NOMO-1 (cell line): ENCODE measurements around the gene SKAP2.

Experiments used
- DNase-seq, 2 experiments: peaks; one replicate each; lab custom pipeline; 2025; ENCODE audit not compliant: unreplicated experiment in 2 of 2; lab: John Stamatoyannopoulos, UW

SKAP2 gene

DNA sequence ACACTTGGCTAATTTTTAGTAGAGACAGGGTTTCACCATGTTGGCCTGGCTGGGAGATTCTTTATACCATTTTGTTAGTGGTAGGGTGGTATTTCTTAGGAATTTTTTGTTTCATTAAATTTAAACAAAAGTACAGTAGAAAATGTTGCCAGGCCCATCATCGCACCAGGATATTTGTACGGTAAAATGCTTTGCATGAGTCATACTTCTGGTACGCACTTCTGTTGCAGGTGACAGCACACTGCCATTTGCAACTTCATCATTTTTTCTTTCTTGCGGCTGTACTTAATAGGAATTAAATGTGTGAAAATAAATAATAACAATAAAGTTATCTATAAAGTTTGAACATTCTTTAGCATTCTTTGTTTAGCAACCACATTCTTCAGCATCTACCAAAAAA, 195.6 kb downstream of the SKAP2 start:
- DNase-seq, result no peak

DNA sequence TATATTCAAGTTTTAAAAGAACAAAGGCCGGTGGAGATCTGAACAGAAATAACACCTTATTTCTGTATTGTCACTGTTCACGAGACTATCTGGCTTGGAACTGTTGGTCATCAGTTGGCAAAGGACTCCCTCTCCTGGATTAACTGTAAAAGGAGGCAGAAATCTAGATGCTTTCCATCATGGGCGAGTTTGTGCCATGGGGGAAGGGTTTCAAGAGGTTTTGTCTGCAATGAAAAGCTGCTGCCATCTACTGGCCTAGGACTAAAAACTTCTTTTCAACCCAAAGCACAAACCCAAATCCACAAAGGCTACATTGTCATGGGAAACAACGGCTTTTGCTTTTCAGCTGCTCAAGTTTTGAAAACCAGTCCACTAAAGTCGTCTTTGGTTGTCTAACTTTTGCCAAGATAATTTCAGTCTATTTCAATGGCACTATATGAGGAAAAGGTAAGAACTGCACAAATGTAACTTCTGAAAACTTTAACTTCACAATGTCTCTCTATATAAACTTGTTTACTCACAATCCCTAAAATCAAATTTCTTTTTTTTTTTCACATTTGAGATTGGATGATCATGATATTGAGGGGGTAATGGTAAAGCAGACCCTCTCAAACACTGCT, 196.8 kb downstream of the SKAP2 start:
- DNase-seq, result peak; percentile 66 to 95

DNA sequence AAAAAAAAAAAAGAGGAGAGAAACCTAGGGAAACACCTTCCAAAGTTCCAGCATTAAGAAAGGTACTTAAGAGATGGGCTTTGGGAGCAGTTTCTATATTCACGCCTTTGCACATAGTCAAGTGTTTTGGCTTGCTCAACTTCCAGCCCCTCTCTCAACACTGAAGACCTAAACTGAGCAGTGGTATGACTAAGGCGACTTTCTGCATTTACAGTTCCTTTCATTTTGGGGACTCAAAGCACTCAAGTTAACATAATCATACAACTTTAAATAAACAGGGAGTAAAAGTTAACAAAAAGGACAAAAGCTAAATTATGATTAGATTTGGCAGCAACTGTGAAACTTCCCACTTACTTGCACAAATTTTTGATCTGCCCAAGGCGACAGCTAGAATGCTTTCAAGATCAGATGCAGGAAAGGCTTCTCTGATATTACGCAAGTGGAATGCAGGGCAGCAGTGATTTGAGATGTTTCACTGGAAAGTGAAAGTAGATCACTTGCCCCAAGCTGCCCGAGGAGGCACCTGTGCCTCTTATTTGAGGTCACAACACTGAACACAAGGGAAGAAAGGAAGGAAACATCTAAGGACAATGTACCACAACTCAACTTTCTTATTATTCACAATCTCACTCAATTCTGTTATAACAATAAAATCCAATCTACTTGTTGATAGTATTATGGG, 199.5 kb downstream of the SKAP2 start:
- DNase-seq, result peak in 1 of 2 experiments; percentile 61

DNA sequence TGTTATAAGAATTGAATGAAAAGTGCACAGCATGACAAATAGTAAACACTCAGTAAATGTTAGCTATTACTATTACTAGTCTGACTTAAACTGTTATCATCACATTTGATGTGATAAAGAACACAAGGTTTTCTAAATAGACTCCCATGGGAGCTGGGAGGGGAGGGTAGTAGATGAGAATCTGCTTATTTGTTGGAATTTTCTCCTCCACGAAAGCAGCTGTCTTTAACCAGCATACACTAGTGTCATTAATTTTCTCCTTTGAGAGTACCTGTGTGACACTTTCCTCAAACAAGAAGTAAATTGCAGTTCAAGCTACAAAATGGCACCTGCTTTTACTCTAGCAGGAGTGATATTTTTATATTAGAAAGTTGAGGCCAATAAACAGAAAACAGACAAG, 200.1 kb downstream of the SKAP2 start:
- no peak for DNase-seq

DNA sequence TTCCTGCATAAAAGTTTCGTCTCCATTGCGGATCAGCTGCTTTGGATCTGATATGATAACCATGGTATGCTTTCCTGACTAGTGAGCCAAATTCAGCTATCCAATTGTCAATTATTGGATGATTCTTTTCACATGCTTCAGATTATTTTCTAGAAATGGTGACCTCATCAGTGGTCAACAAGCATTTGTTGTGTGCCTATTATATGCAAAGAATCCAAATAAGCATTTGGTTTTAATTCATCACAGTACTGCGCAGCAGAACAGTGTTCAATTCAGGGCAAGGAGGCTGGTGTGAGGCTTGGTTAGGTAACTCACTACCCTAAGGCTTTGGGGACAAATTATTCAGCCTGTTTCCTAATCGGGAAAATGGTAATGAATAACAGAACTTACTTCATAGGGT, 200.5 kb downstream of the SKAP2 start:
- no peak for DNase-seq

DNA sequence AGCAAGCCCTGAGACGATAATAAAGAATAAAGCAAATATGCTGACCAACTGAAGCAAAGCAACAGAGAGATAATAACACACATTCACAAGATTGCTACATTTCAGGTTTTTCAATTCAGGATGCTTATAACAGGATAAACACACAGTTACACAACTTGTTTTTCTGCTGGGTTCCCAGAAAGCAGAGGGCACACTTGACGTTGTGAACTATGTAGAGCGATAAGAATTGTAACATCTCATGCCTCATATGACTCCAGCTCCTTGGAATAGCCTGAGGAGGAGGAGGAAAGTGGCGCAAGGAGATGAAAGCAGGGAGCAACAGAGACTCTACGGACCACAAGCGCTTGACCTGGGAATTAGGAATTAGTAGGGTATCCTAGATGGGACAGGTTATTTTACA, 201.7 kb downstream of the SKAP2 start:
- no peak for DNase-seq

DNA sequence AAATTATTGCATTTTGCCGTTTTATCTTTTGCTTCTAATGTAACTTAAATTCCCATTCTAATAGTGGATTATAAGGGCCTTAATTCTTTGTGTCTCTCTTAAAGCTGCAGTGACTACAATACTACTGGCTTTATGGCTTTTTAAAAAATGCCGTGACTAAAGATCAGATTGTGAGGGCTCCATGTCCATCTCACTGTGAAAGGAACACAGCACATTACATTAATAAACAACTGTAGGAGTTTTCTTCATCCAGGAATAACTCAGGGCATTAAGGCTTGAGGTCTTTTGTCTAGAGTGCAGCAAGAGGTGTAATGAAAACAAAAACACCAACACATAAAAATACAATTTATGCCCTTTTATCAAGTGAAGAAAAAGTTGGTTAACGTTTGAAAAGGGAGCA, 205.3 kb downstream of the SKAP2 start:
- DNase-seq, result no peak

DNA sequence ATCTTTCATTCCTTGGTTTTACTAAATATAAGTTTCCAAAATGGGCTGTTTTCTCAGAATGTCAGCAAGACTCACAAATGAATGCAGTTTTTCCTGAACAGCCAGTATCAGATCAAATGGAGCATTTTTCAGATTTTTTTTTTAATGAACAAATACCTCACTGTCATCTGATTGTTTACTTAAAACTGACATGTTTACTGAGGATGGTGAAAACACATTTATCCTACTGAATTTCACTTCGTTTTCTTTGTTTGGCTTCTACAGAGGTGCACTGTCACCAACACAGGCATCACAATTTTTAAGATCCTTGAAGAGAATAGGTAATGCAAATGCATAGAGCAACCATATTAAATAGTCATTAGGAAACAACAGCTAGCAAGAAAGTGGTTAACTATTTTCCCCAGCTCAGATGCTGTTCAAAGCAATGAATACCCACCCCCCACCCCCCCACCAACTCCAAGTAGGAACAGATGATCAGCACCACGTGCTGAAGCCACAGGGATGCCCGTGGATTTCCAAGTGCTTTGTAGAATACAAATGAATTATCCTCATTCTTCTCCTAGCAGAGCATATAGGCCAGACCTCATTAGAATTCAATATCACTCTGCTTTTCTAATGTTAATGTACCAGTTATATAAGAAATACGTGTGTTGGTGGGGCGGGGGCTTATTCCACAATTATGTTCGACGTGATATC, 205.9 kb downstream of the SKAP2 start:
- no peak for DNase-seq

DNA sequence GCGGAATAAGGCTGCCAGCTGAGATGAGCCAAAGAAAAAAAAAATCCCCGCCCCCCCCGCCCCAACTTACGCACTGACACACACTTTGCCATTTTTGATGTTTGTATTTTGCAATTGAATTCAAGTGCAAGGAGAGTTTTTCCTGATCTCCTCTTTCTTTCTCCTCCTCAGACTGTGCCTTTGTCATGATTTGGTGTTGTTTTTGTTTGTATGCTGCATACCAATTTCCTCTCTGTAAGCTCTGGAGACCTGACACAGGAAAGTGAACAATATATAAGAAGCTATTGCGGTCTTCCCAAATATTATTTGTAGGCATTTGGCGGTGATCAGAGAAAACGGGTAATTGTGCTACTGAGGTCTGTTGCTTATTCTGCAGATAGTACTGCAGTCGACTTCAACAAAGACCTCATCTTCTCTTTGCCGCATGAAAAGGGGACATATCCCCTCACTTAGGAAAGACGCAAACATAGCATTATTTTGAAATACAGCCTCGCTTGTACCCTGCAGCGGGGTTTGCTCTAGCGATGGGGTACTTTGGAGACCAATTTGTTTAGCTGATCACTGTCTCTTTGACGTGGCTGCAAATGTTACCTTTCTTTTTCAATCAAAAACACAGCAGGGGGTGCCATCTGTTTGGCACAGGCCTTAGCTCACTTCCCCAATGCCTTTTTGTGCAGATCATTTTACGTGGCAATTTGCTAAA, 206.6 kb downstream of the SKAP2 start:
- no peak for DNase-seq

DNA sequence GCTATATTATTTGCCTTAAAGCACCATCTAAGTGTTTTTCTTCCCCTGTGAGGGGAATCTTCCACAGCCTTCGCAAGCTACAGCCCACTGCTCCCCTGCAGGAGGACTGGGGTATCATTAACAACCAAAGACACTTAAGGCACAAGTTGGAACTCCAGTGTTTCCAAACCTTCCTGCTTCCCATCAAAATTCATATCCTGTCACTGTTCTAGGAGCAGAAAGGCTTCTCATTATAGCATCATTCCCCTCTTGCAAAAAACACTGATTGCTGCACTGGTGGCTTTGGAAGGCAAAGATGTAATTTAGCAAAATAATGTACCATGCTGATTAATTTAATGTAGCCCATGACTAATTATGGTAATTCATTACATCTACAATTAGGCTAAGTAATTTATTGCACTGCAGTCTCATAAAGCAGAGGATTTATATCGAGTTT, 207.2 kb downstream of the SKAP2 start:
- DNase-seq, result no peak

DNA sequence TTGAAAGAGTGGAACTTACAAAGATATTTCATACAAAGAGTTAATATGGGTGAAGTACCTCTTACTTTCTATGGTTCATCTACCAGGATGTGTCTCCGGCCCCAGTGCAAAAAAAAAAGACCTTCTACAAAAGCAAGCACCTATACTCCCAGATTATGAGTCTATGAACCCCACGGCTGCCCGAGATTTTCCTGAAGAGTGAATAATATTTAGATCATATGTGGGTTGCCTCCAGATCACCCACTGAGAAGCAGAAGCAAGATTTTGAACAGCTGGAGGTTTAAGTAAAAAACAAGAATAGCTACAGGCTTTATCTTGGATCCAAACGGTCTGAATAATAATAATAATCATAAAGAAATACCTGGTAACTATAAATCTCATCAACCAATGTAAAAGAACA, 207.7 kb downstream of the SKAP2 start:
- no peak for DNase-seq

DNA sequence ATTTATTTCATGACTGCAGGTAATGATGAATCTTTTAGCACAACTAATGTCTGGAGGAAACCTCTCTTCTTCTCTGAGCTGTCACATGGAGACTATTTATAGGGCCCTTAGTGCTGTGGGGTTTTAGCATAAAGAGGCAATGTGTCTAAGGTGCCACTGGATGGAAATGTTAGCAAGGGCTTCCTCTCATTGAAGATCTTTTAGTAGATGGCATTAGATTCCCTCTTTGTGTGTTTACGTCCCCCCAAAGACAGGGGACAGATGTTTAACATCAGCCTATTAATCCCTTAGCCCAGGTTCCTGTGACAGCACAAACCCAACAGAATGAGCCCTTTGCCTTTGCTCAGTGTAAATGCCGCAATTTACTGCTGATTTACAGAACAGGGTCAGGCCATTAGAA, 208.6 kb downstream of the SKAP2 start:
- no peak for DNase-seq

DNA sequence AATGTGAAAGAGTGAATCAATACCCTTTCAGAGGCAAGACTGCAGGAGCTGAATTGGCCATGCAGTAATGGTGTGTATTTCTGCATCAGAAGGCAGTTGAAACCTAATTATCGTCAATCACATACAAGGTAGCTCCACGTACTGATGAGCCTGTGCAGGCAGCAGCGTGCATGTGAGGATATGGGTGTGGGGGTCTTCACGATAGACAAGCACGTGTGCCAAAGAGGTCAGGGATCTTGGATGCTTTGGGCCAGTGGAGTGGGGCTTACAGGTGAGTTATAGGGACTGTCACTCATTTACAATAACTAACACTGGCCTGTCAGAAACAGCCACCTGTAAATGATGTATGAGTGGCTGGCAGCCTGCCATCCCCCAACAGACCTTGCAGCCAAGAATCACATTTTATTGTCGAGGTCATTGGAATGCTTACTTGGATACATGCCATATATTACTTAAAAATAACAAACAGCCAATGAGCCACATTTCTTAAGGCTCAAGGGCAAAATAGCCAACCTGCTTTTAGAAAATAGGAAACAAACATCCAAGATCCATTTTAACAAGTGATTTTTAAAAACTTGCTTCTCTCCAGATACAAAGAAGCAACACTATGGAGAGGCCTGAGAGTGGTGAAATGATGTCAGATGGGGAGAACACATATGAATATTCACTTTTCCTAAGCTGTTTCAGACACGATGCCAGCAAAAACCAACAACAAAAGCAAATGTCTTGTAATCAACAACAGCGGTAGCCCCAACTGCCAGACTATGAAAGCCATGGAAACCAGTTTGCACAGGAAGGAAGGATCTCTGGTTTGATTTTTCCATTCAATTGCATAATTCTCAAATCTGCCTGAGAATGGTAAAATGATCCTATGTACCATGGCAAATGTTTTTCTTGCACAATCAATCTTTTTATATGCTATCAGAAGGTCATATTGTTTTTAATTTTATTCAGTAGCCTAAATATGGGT, 210.7 kb downstream of the SKAP2 start:
- DNase-seq, result no peak

DNA sequence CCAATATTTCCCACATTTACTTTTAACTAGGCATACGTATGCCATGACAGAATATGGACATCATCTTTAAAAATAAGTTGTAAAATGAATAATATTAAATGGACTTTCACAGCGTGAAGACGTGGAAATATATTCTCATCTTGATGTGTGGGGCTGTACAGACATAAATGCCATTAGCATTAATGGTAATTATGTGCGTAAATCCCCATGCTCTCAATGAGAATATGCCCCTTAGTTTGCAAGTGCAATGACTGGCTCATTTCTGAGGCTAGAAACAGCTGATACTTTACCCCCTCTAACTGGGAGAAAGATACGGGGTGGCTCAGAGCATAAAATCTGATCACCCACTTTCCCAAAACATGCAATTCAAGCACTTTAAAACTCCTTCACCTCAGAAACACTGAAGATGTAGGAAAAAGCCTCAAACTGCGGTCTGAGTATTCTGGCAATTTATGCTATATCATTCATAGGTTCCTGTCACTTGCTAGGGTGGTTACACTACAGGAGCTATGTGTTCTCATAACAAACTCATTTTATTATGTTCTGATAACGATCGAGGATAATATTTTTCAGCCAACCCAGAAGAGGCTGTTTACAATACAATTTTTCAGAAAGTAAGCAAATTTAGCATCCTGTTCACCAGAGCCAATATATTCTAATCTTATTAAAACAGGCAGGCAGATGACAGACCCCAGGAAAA, 211.8 kb downstream of the SKAP2 start:
- DNase-seq, result no peak

DNA sequence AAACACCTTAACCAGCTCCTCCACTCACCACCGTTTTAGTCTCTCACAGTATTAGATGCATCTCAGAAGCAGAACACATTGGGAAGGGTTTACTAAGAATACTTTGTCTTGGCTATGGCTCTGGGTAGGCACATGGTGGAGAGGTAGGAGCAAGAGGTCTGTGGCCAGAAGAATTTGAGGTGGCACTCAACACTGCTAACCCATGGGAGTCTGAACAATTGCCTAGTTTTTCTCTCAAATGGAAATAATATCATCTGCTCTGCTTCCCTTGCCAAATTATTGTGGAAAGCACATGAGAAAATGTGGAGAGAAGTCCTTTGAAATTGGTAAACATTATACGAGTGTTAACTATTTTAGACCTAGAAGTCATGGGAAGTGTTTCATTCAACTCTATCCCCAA, 214.3 kb downstream of the SKAP2 start:
- no peak for DNase-seq

DNA sequence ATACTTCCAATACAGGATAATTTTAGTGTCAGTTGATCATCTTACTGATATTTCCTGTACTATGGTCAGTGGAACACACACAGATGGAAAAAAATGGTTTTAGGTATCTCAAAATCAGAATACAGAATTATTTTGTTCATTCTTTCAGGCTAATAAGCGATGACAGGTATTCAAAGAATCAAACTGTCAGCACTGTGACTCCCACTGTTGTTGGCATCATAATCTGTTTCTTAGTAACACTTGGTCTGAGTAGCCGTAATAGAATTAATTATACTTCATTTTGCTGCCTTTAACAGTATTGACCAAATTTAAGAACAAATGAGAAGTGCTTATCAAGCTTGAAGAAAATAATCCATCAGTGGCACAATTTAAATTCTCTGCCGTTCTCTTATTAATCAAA, 215.0 kb downstream of the SKAP2 start:
- no peak for DNase-seq

DNA sequence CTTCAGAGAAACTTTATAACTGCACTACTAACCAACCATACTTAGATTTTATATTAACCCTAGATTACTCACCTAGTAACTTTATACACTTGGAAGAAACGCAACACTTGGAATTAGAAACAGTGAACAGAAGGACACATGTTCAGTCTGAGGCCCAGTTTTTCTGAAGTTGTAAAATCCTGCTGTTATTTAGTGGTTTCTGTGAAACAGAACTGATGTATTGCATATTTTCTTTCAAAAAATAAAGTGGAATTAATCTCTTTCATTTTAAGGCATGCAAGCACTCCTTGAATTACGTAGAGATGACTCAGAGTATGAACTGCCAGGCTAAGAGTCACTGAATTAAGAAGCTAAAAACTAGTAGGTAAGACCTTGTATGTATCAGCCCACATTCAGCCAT, 215.8 kb downstream of the SKAP2 start:
- DNase-seq, result no peak

DNA sequence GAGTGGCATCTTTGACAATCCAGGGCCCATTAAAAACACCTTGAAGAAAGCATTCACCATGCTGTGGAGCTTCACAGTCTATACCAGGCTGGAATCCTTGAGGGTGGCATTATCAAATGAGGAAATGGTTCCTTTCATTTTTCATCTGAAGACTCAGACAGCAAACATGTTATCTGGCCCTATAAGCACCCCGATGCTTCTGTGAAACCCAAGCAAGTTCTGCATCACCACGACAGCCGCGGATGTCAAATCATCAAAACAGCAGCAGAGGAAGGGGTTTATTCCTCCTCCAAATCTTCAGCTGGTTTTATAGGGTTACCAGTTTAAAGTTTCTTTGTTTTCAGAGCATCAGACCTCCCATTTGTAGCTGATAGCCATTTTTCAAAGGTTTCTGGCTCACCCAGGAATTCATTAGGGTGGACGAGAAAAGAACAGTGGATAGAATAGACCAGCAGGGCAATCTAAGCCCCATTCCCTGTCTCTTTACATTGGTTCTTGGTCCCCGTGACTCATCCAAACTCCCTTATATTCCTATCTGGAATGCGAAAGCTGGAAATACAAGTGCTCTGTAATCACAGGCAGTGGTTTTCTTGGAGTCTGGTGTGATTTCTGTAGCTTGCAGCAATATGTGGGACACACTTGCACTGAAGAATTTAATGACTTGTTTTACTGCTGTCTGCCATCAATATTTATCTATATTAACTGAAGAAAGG, 217.9 kb downstream of the SKAP2 start:
- no peak for DNase-seq

DNA sequence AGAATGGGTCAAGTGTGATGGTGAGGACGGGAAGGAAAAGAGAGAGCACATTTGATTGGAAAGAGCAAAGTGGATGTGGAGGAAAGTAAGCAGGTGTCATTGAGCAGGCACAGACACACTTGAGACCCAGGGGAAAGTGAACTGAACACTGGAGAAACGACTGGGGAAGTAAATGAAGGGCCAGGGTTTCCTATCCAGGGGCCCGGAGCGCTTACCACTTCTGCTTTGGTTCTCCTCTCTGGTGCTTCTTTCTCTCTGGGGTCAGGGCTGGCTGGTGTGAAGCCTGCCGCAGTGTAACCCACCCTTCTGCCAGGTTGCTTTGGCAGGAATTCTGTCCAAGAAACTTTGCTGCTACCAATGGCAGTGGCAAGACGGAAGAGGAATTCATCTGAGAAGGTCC, 219.3 kb downstream of the SKAP2 start:
- DNase-seq, result peak; percentile 74 to 85
